H9 (cell line): ENCODE measurements around the gene FBN1. TPM values are rescaled to one million over a fixed set of nuclear protein-coding genes. Genes with fewer than 3 reads are reported as not detected.

Experiments used
- DNase-seq: peaks from one replicate; pipeline ENCODE4 v3.0.0-alpha.2; 2017
- H2AFZ ChIP-seq: one replicate; pipeline ENCODE4 v1.6.1; 2013; ENCODE audit warnings: mild to moderate bottlenecking, low read length, control low read depth, moderate library complexity
- H2AK5ac ChIP-seq: 2 replicates; pipeline ENCODE4 v1.6.1; 2013; ENCODE audit warnings: low read length, control low read depth, mixed read lengths; ENCODE audit not compliant: insufficient read length
- H2BK120ac ChIP-seq: one replicate; pipeline ENCODE4 v1.6.1; 2013; ENCODE audit warnings: low read depth, mild to moderate bottlenecking, low read length, control low read depth, inconsistent platforms; ENCODE audit not compliant: poor library complexity, severe bottlenecking
- H2BK12ac ChIP-seq: 2 replicates; pipeline ENCODE4 v1.6.1; 2013; ENCODE audit warnings: low read length, control low read depth, mixed read lengths, low read depth; ENCODE audit not compliant: insufficient read length
- H2BK15ac ChIP-seq: 2 replicates; pipeline ENCODE4 v1.6.1; 2013; ENCODE audit warnings: low read depth, low read length, control low read depth
- H2BK20ac ChIP-seq: one replicate; pipeline ENCODE4 v1.6.1; 2013; ENCODE audit warnings: low read depth, mild to moderate bottlenecking, low read length, control low read depth, inconsistent platforms; ENCODE audit not compliant: poor library complexity, severe bottlenecking
- H2BK5ac ChIP-seq: 2 replicates; pipeline ENCODE4 v1.6.1; 2013; ENCODE audit warnings: low read length, control low read depth, mixed read lengths; ENCODE audit not compliant: insufficient read length
- H3K14ac ChIP-seq: 2 replicates; pipeline ENCODE4 v1.6.1; 2013; ENCODE audit warnings: low read length, control low read depth; ENCODE audit not compliant: insufficient read depth
- H3K18ac ChIP-seq: 2 replicates; pipeline ENCODE4 v1.6.1; 2013; ENCODE audit warnings: low read depth, mild to moderate bottlenecking, mixed read lengths, low read length, control low read depth; ENCODE audit not compliant: insufficient read length
- H3K23ac ChIP-seq: 2 replicates; pipeline ENCODE4 v1.6.1; 2013; ENCODE audit warnings: low read length, control low read depth, mixed read lengths, low read depth; ENCODE audit not compliant: insufficient read length
- H3K23me2 ChIP-seq: 2 replicates; pipeline ENCODE4 v1.6.1; 2013; ENCODE audit warnings: low read depth, mild to moderate bottlenecking, mixed read lengths, low read length, control low read depth; ENCODE audit not compliant: insufficient read length, poor library complexity, severe bottlenecking
- H3K27ac ChIP-seq: 2 replicates; pipeline ENCODE4 v1.5.1; 2013; ENCODE audit warnings: low read length, control low read depth, mixed read lengths, low read depth; ENCODE audit not compliant: insufficient read length
- H3K27me3 ChIP-seq: 2 replicates; pipeline ENCODE4 v1.6.1; 2013; ENCODE audit warnings: low read length, control low read depth, inconsistent platforms; ENCODE audit not compliant: insufficient read depth
- H3K4ac ChIP-seq: 2 replicates; pipeline ENCODE4 v1.6.1; 2013; ENCODE audit warnings: low read depth, mild to moderate bottlenecking, control low read depth, inconsistent platforms, low read length, moderate library complexity
- H3K4me1 ChIP-seq: 2 replicates; pipeline ENCODE4 v1.6.1; 2013; ENCODE audit warnings: low read length, control low read depth, inconsistent platforms; ENCODE audit not compliant: insufficient read depth
- H3K4me2 ChIP-seq: 2 replicates; pipeline ENCODE4 v1.6.1; 2013; ENCODE audit warnings: low read length, control low read depth, mixed read lengths; ENCODE audit not compliant: insufficient read length, insufficient read depth
- H3K56ac ChIP-seq: 2 replicates; pipeline ENCODE4 v1.6.1; 2013; ENCODE audit warnings: low read depth, mild to moderate bottlenecking, mixed read lengths, low read length, control low read depth; ENCODE audit not compliant: insufficient read length
- H3K79me1 ChIP-seq: 2 replicates; pipeline ENCODE4 v1.6.1; 2013; ENCODE audit warnings: low read depth, mild to moderate bottlenecking, moderate library complexity, low read length, control low read depth, inconsistent platforms; ENCODE audit not compliant: insufficient read depth, poor library complexity, severe bottlenecking
- H3K79me2 ChIP-seq: 2 replicates; pipeline ENCODE4 v1.6.1; 2013; ENCODE audit warnings: low read length, control low read depth, inconsistent platforms; ENCODE audit not compliant: insufficient read depth
- H3K9ac ChIP-seq: 2 replicates; pipeline ENCODE4 v1.6.1; 2013; ENCODE audit warnings: low read length, control low read depth, mixed read lengths; ENCODE audit not compliant: insufficient read length; ENCODE audit errors: extremely low read depth
- H3K9me3 ChIP-seq: one replicate; pipeline ENCODE4 v1.6.1; 2013; ENCODE audit warnings: low read depth, low read length, inconsistent platforms; ENCODE audit not compliant: control insufficient read depth
- H3T11ph ChIP-seq: one replicate; pipeline ENCODE4 v1.6.1; 2013; ENCODE audit warnings: mild to moderate bottlenecking, low read length, control low read depth, inconsistent platforms
- H4K20me1 ChIP-seq: one replicate; pipeline ENCODE4 v1.6.1; 2013; ENCODE audit not compliant: control insufficient read depth, insufficient read length, insufficient read depth
- H4K5ac ChIP-seq: 2 replicates; pipeline ENCODE4 v1.6.1; 2013; ENCODE audit warnings: low read depth, mild to moderate bottlenecking, mixed read lengths, low read length, control low read depth; ENCODE audit not compliant: insufficient read length
- H4K8ac ChIP-seq: replicated peaks from 2 replicates; pipeline ENCODE4 v1.6.1; 2013; ENCODE audit warnings: low read length, control low read depth, mixed read lengths, low read depth; ENCODE audit not compliant: insufficient read length
- H4K91ac ChIP-seq: 2 replicates; pipeline ENCODE4 v1.6.1; 2013; ENCODE audit warnings: low read depth, mild to moderate bottlenecking, moderate library complexity, mixed read lengths, low read length, control low read depth; ENCODE audit not compliant: insufficient read length
- H3K27ac Mint-ChIP-seq, 3 experiments: 2 replicates in 2 of 3; 3 replicates in 1 of 3; pipeline ENCODE4 v1.8.0; 2020 to 2021; ENCODE audit warnings: mixed read lengths in 3 of 3, mild to moderate bottlenecking in 1 of 3, moderate library complexity in 1 of 3
- H3K27me3 Mint-ChIP-seq: 2 replicates; pipeline ENCODE4 v1.8.0; 2021; ENCODE audit warnings: low read depth, mild to moderate bottlenecking, moderate library complexity, mixed read lengths
- H3K36me3 Mint-ChIP-seq, 3 experiments: 2 replicates in 2 of 3; 3 replicates in 1 of 3; pipeline ENCODE4 v1.8.0; 2020 to 2021; ENCODE audit warnings: low read depth in 3 of 3, mixed read lengths in 3 of 3; ENCODE audit not compliant: insufficient read depth in 1 of 3
- H3K4me1 Mint-ChIP-seq, 2 experiments: 2 replicates each; pipeline ENCODE4 v1.8.0; 2020; ENCODE audit warnings: mixed read lengths in 2 of 2
- H3K4me3 Mint-ChIP-seq, 2 experiments: 2 replicates in 1 of 2; 3 replicates in 1 of 2; pipeline ENCODE4 v1.8.0; 2020 to 2021; ENCODE audit warnings: mild to moderate bottlenecking in 2 of 2, mixed read lengths in 2 of 2, moderate library complexity in 1 of 2
- H3K9me3 Mint-ChIP-seq, 2 experiments: 2 replicates in 1 of 2; 3 replicates in 1 of 2; pipeline ENCODE4 v1.8.0; 2020; ENCODE audit warnings: mild to moderate bottlenecking in 2 of 2, mixed read lengths in 2 of 2, moderate library complexity in 1 of 2
- WGBS: extraction: QIAGEN DNeasy Blood & Tissue Kit; methylation state at CpG from one replicate; pipeline ENCODE4 v1.1.7; 2013; ENCODE audit warnings: missing lambda C conversion rate, low lambda C conversion rate, mixed read lengths; ENCODE audit not compliant: insufficient read length; ENCODE audit errors: extremely low coverage; 5-methylcytosine and 5-hydroxymethylcytosine counted together
- total RNA-seq: library from RNA; stranded (reverse); gene quantifications from 2 replicates; pipeline ENCODE4 v1.2.1, GENCODE V29; 2021
- TF ChIP-seq, protein P1 (sequence below): fragments of 200-600 bp; sonication (generic); conservative IDR thresholded peaks from 3 replicates; pipeline ENCODE4 v1.8.0; 2021; ENCODE audit warnings: antibody characterized with exemption, mild to moderate bottlenecking

FBN1 gene
- total RNA-seq, 1 experiment from 2014 or later: 3.6 TPM

DNA sequence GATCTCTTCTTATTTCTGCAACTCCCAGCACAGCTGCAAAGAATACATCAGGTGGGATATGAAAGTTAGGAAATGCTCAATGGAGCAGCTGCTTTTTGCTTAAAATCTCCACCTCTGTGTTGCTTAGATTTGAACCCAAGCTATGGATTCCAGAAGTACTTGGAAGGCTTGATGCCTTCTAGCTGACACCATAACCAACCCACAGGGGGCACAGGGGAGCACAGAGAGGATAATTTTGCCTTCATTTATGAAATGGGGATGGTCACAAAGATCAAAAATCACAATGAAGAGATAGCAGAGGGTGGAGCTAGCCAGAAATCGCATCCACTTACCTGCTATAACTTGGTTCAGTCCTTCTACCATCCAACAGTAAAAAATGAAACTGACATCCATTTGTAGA is 238.6 kb downstream of the FBN1 start:
- WGBS: no CpG with 5 or more reads among the region's 1 CpG
- no peak for DNase-seq
- H3K9me3 Mint-ChIP-seq: no peaks in the 10 kb centered on the region
- no peaks in the 10 kb centered on the region for H3K4me1 ChIP-seq
- no peak overlapping the region for H3K14ac ChIP-seq
- no peaks in the 10 kb centered on the region for H3K27me3 Mint-ChIP-seq
- no peak overlapping the region for H3K27ac Mint-ChIP-seq
- no peak overlapping the region for H2AFZ ChIP-seq
- no peaks in the 10 kb centered on the region for H3K4me1 Mint-ChIP-seq
- H4K20me1 ChIP-seq: no peaks in the 10 kb centered on the region
- no peak overlapping the region for H3K56ac ChIP-seq
- H2AK5ac ChIP-seq: no peak overlapping the region
- no peak overlapping the region for H2BK120ac ChIP-seq
- H3K4ac ChIP-seq: no peak overlapping the region
- no peaks in the 10 kb centered on the region for H3K36me3 Mint-ChIP-seq
- no peak overlapping the region for H2BK12ac ChIP-seq
- H3T11ph ChIP-seq: no peak overlapping the region
- H4K91ac ChIP-seq: no peak overlapping the region
- no peak overlapping the region for H2BK5ac ChIP-seq
- H2BK15ac ChIP-seq: no peak overlapping the region
- H3K23me2 ChIP-seq: no peaks in the 10 kb centered on the region
- H3K79me2 ChIP-seq: no peaks in the 10 kb centered on the region
- H3K27me3 ChIP-seq: no peaks in the 10 kb centered on the region
- no peak overlapping the region for H3K18ac ChIP-seq
- H3K79me1 ChIP-seq: no peaks in the 10 kb centered on the region
- TF ChIP-seq, protein P1, sequence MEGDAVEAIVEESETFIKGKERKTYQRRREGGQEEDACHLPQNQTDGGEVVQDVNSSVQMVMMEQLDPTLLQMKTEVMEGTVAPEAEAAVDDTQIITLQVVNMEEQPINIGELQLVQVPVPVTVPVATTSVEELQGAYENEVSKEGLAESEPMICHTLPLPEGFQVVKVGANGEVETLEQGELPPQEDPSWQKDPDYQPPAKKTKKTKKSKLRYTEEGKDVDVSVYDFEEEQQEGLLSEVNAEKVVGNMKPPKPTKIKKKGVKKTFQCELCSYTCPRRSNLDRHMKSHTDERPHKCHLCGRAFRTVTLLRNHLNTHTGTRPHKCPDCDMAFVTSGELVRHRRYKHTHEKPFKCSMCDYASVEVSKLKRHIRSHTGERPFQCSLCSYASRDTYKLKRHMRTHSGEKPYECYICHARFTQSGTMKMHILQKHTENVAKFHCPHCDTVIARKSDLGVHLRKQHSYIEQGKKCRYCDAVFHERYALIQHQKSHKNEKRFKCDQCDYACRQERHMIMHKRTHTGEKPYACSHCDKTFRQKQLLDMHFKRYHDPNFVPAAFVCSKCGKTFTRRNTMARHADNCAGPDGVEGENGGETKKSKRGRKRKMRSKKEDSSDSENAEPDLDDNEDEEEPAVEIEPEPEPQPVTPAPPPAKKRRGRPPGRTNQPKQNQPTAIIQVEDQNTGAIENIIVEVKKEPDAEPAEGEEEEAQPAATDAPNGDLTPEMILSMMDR: peak; percentile 54; the same call in 2 of the 3 replicates
- H3K4me3 Mint-ChIP-seq: no peak overlapping the region
- no peak overlapping the region for H4K8ac ChIP-seq
- no peak overlapping the region for H4K5ac ChIP-seq
- no peaks in the 10 kb centered on the region for H3K9me3 ChIP-seq
- no peak overlapping the region for H3K27ac ChIP-seq
- H2BK20ac ChIP-seq: no peak overlapping the region
- H3K9ac ChIP-seq: no peak overlapping the region
- H3K4me2 ChIP-seq: no peak overlapping the region
- H3K23ac ChIP-seq: no peak overlapping the region
